K562 (cell line): ENCODE data around the gene MRPL19. TPM values are rescaled to one million over a fixed set of nuclear protein-coding genes. Genes with fewer than 3 reads are reported as not detected.

Source experiments
- ATAC-seq: fragments of 200-7000 bp; cut with Tn5 transposase; 3 replicates; pipeline ENCODE4 v1.9.1; 2020; ENCODE audit warnings: moderate library complexity
- BruUV-seq: library from RNA; stranded (reverse); fragments of 400-500 nt; replicated peaks from 2 replicates; lab custom pipeline; 2021; lab: Mats Ljungman, UMichigan
- CTCF ChIA-PET: fragments of 300-600 bp; formaldehyde crosslinking; extraction: SDS; loops from one replicate; lab custom pipeline; 2021; ENCODE audit warnings: low intra/inter-chr PET ratio; lab: Yijun Ruan, JAX
- POLR2A ChIA-PET: fragments of 300-600, 350-650 bp; sonication (Branson Sonifier 250); formaldehyde crosslinking; extraction: SDS; loops from one replicate; lab custom pipeline; 2021; ENCODE audit warnings: antibody characterized with exemption, inconsistent platforms; lab: Yijun Ruan, JAX
- DNase-seq, 4 experiments: peaks; one replicate each; pipeline versions ENCODE4 v3.0.0 to v3.0.0-alpha.2; 2011 to 2018; ENCODE audit warnings: low spot score in 3 of 4, mixed read lengths in 3 of 4; ENCODE audit errors: extremely low read depth in 1 of 4
- FAIRE-seq: peaks from 2 replicates; lab custom pipeline; 2011; peaks lifted over from hg19 to GRCh38; lab: Jason Lieb, UNC
- H2AFZ ChIP-seq: 2 replicates; pipeline ENCODE4 v1.6.0; 2011; ENCODE audit warnings: low read depth, low read length, control low read depth, inconsistent platforms
- H3K27ac ChIP-seq: fragments of 200-600 bp; 3 replicates; pipeline ENCODE4 v1.8.0; 2011; ENCODE audit warnings: low read depth, mild to moderate bottlenecking, control low read depth, inconsistent platforms, low read length, moderate library complexity, mixed read lengths; ENCODE audit errors: extremely low read depth
- H3K27me3 ChIP-seq, 2 experiments: fragments of 300-600 bp in 1 of 2; 2 replicates in 1 of 2; 3 replicates in 1 of 2; pipeline versions ENCODE4 v1.6.0 to v1.8.0; 2011; ENCODE audit warnings: inconsistent platforms in 2 of 2, low read length in 2 of 2, mild to moderate bottlenecking in 1 of 2, mixed read lengths in 1 of 2, moderate library complexity in 1 of 2; ENCODE audit not compliant: control insufficient read depth in 2 of 2, insufficient read depth in 2 of 2
- H3K36me3 ChIP-seq: fragments of 300-600 bp; 3 replicates; pipeline ENCODE4 v1.8.0; 2011; ENCODE audit warnings: mild to moderate bottlenecking, low read length, inconsistent platforms; ENCODE audit not compliant: control insufficient read depth, insufficient read depth
- H3K4me1 ChIP-seq, 2 experiments: fragments of 200-600 bp in 1 of 2; replicated peaks in 1 of 2; 2 replicates in 1 of 2; 3 replicates in 1 of 2; pipeline versions ENCODE4 v1.5.1 to v1.8.0; 2011; ENCODE audit warnings: inconsistent platforms in 2 of 2, low read length in 2 of 2, mild to moderate bottlenecking in 1 of 2, mixed read lengths in 1 of 2, moderate library complexity in 1 of 2; ENCODE audit not compliant: control insufficient read depth in 2 of 2, insufficient read depth in 2 of 2
- H3K4me2 ChIP-seq: 2 replicates; pipeline ENCODE4 v1.6.1; 2011; ENCODE audit warnings: low read length, control low read depth, inconsistent platforms, mixed read lengths; ENCODE audit not compliant: insufficient read depth
- H3K4me3 ChIP-seq: fragments of 200-600 bp; sonication (generic), shearing (Covaris generic); 2 replicates; pipeline ENCODE4 v1.5.1; 2016; ENCODE audit warnings: control low read depth, inconsistent platforms
- H3K79me2 ChIP-seq: fragments of 200-600 bp; 3 replicates; pipeline ENCODE4 v1.8.0; 2011; ENCODE audit warnings: low read length, inconsistent platforms; ENCODE audit not compliant: control insufficient read depth, insufficient read depth
- H3K9ac ChIP-seq, 2 experiments: 2 replicates each; pipeline versions ENCODE4 v1.6.0 to v1.6.1; 2011; ENCODE audit warnings: low read depth in 2 of 2, low read length in 2 of 2, control low read depth in 1 of 2, inconsistent platforms in 1 of 2, mild to moderate bottlenecking in 1 of 2, mixed read lengths in 1 of 2; ENCODE audit not compliant: insufficient read depth in 1 of 2
- H3K9me1 ChIP-seq: one replicate; pipeline ENCODE4 v1.6.0; 2011; ENCODE audit warnings: inconsistent platforms, mild to moderate bottlenecking, low read length, moderate library complexity; ENCODE audit not compliant: control insufficient read depth, insufficient read depth
- H3K9me3 ChIP-seq: replicated peaks from 2 replicates; pipeline ENCODE4 v1.5.1; 2011; ENCODE audit warnings: low read depth, low read length, inconsistent platforms; ENCODE audit not compliant: control insufficient read depth, insufficient read depth
- H4K20me1 ChIP-seq: replicated peaks from 2 replicates; pipeline ENCODE4 v1.6.1; 2011; ENCODE audit warnings: low read length, inconsistent platforms, mixed read lengths; ENCODE audit not compliant: control insufficient read depth, insufficient read depth
- ADNP ChIP-seq: fragments of 200-800 bp; sonication (Bioruptor generic); IDR thresholded peaks from 2 replicates; pipeline ENCODE4 v1.6.1; 2016; ENCODE audit warnings: missing genetic modification characterization, missing compliant biosample characterization
- ARNT ChIP-seq, 2 experiments: fragments of 450-650 bp; IDR thresholded peaks; 2 replicates each; pipeline ENCODE4 v1.6.1; 2016; ENCODE audit warnings: mild to moderate bottlenecking in 1 of 2
- BDP1 ChIP-seq: IDR thresholded peaks from 3 replicates; pipeline ENCODE4 v1.6.1; 2011; ENCODE audit not compliant: insufficient read length, insufficient read depth
- MED1 ChIP-seq: sonication (generic); formaldehyde crosslinking; IDR thresholded peaks from 2 replicates; pipeline ENCODE4 v1.8.1; 2023; ENCODE audit warnings: missing genetic modification reagents, borderline replicate concordance
- NR2F6 ChIP-seq: fragments of 450-650 bp; formaldehyde crosslinking; IDR thresholded peaks from 2 replicates; pipeline ENCODE4 v1.4.0; 2020; ENCODE audit warnings: mild to moderate bottlenecking
- PTBP1 ChIP-seq: fragments of 200-400 bp; formaldehyde crosslinking; IDR thresholded peaks from 2 replicates; pipeline ENCODE4 v1.6.1; 2017; ENCODE audit warnings: low read depth, low read length
- PYGO2 ChIP-seq: fragments of 450-650 bp; IDR thresholded peaks from 2 replicates; pipeline ENCODE4 v1.6.1; 2016; ENCODE audit warnings: mild to moderate bottlenecking, missing genetic modification characterization, moderate library complexity, missing compliant biosample characterization
- RBM22 ChIP-seq: fragments of 200-400 bp; formaldehyde crosslinking; IDR thresholded peaks from 2 replicates; pipeline ENCODE4 v1.6.1; 2018; ENCODE audit warnings: low read length, low read depth; ENCODE audit not compliant: poor library complexity, severe bottlenecking
- THAP12 ChIP-seq: fragments of 250-450 bp; sonication (Bioruptor Pico); IDR thresholded peaks from 2 replicates; pipeline ENCODE4 v1.9.0; 2021; ENCODE audit warnings: mild to moderate bottlenecking, inconsistent platforms
- WHSC1 ChIP-seq: IDR thresholded peaks from one replicate; pipeline ENCODE4 v1.6.1; 2012; ENCODE audit warnings: low read length, control low read depth, inconsistent platforms
- ZNF12 ChIP-seq: sonication (generic); formaldehyde crosslinking; IDR thresholded peaks from 2 replicates; pipeline ENCODE4 v1.4.0; 2020; ENCODE audit warnings: mild to moderate bottlenecking, missing genetic modification reagents
- ZNF140 ChIP-seq: fragments of 250-450 bp; sonication (Bioruptor Pico); IDR thresholded peaks from 2 replicates; pipeline ENCODE4 v1.8.0; 2021; ENCODE audit warnings: moderate library complexity, mild to moderate bottlenecking, inconsistent platforms
- ZNF655 ChIP-seq: fragments of 250-450 bp; sonication (Bioruptor Pico); IDR thresholded peaks from 2 replicates; pipeline ENCODE4 v1.5.0; 2021
- WGBS: fragments of 100-300 bp; shearing (Covaris generic); methylation state at CpG from one replicate; pipeline ENCODE4 v1.1.6; 2016; ENCODE audit warnings: low coverage, mixed read lengths; ENCODE audit not compliant: insufficient coverage; ENCODE audit errors: missing lambda C conversion rate; 5-methylcytosine and 5-hydroxymethylcytosine counted together
- in situ Hi-C: fragments of 300-500 bp; cut with MboI; formaldehyde crosslinking; loops from 4 replicates; pipeline ENCODE4 v1.15.0; 2018; ENCODE audit warnings: inconsistent platforms, mixed read lengths
- intact Hi-C: fragments of 100-400 bp; cut with micrococcal nuclease; formaldehyde crosslinking; loops from 2 replicates; pipeline ENCODE4 v1.14.2; 2022
- polyA plus RNA-seq, 8 experiments: library from polyadenylated mRNA; depleted of rRNA in 4 of 8; stranded (reverse) in 5 of 8; unstranded in 3 of 8; fragments of >200 nt; fragmentation: Nextera tagmentation in 2 of 8; fragmentation: Illumina TruSeq in 1 of 8; extraction: Ambion mirVana in 2 of 8; extraction: Trizol in 1 of 8; gene quantifications; 2 replicates each; pipeline versions ENCODE4 v1.2.1 to v1.2.3, GENCODE V29; 2011 to 2014; ENCODE audit warnings: inconsistent platforms in 1 of 8, missing spikeins in 1 of 8
- total RNA-seq, 7 experiments: library from RNA; depleted of rRNA in 6 of 7; stranded (reverse); fragments of >200 nt in 6 of 7; fragmentation: Illumina TruSeq in 2 of 7; extraction: Trizol in 2 of 7; gene quantifications; 2 replicates each; pipeline versions ENCODE4 v1.2.1 to v1.2.3, GENCODE V29; 2011 to 2021; ENCODE audit warnings: low replicate concordance in 1 of 7

MRPL19 gene
- total and polyA plus RNA-seq, 9 of the 15 experiments (the other 6 are each of a cell fraction or from before 2014, with no cell fraction given) = 9.7 to 65.9 (median 56.1) TPM

- Histone ChIP-seq H3K36me3 (no peaks in the 10 kb centered on the region), H3K4me2 (no peak overlapping the region), H3K4me1 (peaks cover 0 to 3% of the 10 kb centered on the region in 2 experiments; a peak in 2 of 5 replicates), H3K9me1 (no peaks in the 10 kb centered on the region), H3K27ac (no peak overlapping the region), H3K9ac (no peak overlapping the region), H3K27me3 (peaks cover 0 to 21% of the 10 kb centered on the region in 2 experiments; a peak in 2 of 5 replicates), H3K79me2 (no peaks in the 10 kb centered on the region), H3K4me3 (no peak overlapping the region), H3K9me3 (no peaks in the 10 kb centered on the region), H4K20me1 (no peaks in the 10 kb centered on the region; the same call in 1 of the 2 replicates), H2AFZ (no peak overlapping the region)
- WGBS = 0% methylated on average over 4 of the region's 4 CpGs
- DNase-seq (no peak), FAIRE-seq (no peak), ATAC-seq (no peak)
- no peak for TF ChIP-seq THAP12
- no peak for TF ChIP-seq ZNF655 (CRISPR knock-in tag)
- TF ChIP-seq MED1 (CRISPR knock-in tag) = no peak
- no peak for TF ChIP-seq NR2F6
- no peak for TF ChIP-seq ZNF140 (CRISPR knock-in tag)
- TF ChIP-seq ZNF12 (CRISPR knock-in tag) = no peak
- TF ChIP-seq RBM22 = no peak
- TF ChIP-seq ADNP (tag) = no peak
- no peak for TF ChIP-seq PYGO2 (tag)
- no peak for TF ChIP-seq PTBP1
- TF ChIP-seq ARNT (IDR thresholded peaks at IDR 0.05) = no peak
- no peak for TF ChIP-seq WHSC1
- TF ChIP-seq BDP1 = no peak
- ChIA-PET POLR2A (no interaction called here), CTCF (no interaction called here)
- no TSS peak for BruUV-seq
- in situ Hi-C loops (loop anchor here (10.0 to 25.0 kb wide), 3 partner anchors 140 to 892 kb away; no protein-coding TSS in a partner anchor), intact Hi-C loops (loop anchor here (10.0 kb wide), 2 partner anchors 290 to 530 kb away; no protein-coding TSS in a partner anchor)
These were observed 42.1 kb upstream of the MRPL19 start for GRCh38 chr2:75604484-75604883.
